Spleen (tissue), 11 donors: Measurements from ENCODE around the gene STAT3. TPM values are rescaled to one million over a fixed set of nuclear protein-coding genes. Genes with fewer than 3 reads are reported as not detected.
"Not testable (repeated sequence)": the region's sequence is repeated elsewhere in the genome, so short reads cannot be mapped to it uniquely, and the experiment has no call there.

Source experiments
- DNase-seq: peaks from one replicate; pipeline ENCODE4 v3.0.0-alpha.2; 2020
- H3K27ac ChIP-seq, 8 donors: fragments of 200-600 bp; sonication (generic) in 7 of 8; 1 replicate in 4 of 8; 2 replicates in 4 of 8; pipeline versions ENCODE4 v1.5.0 to v1.8.0; 2016 to 2021; ENCODE audit warnings: inconsistent platforms in 4 of 8, mild to moderate bottlenecking in 4 of 8, moderate library complexity in 1 of 8
- H3K27me3 ChIP-seq, 7 donors: fragments of 200-600 bp; sonication (generic) in 6 of 7; replicated peaks in 1 of 7; 1 replicate in 4 of 7; 2 replicates in 3 of 7; pipeline versions ENCODE4 v1.5.0 to v1.8.0; 2016 to 2021; ENCODE audit warnings: inconsistent platforms in 3 of 7, mild to moderate bottlenecking in 1 of 7
- H3K36me3 ChIP-seq, 6 donors: fragments of 200-600 bp; sonication (generic) in 5 of 6; 1 replicate in 4 of 6; 2 replicates in 2 of 6; pipeline versions ENCODE4 v1.5.0 to v1.8.0; 2016 to 2021; ENCODE audit warnings: inconsistent platforms in 2 of 6
- H3K4me1 ChIP-seq, 6 donors: fragments of 200-600 bp; sonication (generic) in 5 of 6; 1 replicate in 3 of 6; 2 replicates in 3 of 6; pipeline versions ENCODE4 v1.5.0 to v1.8.0; 2016 to 2021; ENCODE audit warnings: inconsistent platforms in 3 of 6
- H3K4me3 ChIP-seq, 8 donors: fragments of 200-600 bp; sonication (generic) in 7 of 8; 1 replicate in 4 of 8; 2 replicates in 4 of 8; pipeline versions ENCODE4 v1.5.0 to v1.8.0; 2016 to 2021; ENCODE audit warnings: inconsistent platforms in 4 of 8, mild to moderate bottlenecking in 4 of 8, moderate library complexity in 2 of 8
- H3K9me3 ChIP-seq, 8 donors: fragments of 200-600 bp; sonication (generic) in 7 of 8; 1 replicate in 4 of 8; 2 replicates in 4 of 8; pipeline versions ENCODE4 v1.5.0 to v1.8.0; 2016 to 2021; ENCODE audit warnings: inconsistent platforms in 4 of 8
- CTCF ChIP-seq, 11 experiments: fragments of 200-600 bp in 7 of 11; fragments of 450-650 bp in 4 of 11; sonication (generic) in 4 of 11; IDR thresholded peaks in 8 of 11; conservative IDR thresholded peaks in 3 of 11; 1 replicate in 7 of 11; 2 replicates in 4 of 11; pipeline versions ENCODE4 v1.4.0 to v1.8.0; 2016 to 2021; ENCODE audit warnings: antibody characterized with exemption in 11 of 11, inconsistent platforms in 4 of 11, mild to moderate bottlenecking in 1 of 11
- POLR2A ChIP-seq, 3 donors: fragments of 450-650 bp; IDR thresholded peaks; one replicate each; pipeline ENCODE4 v1.5.1; 2017; ENCODE audit warnings: antibody characterized with exemption in 3 of 3, mild to moderate bottlenecking in 1 of 3
- POLR2AphosphoS5 ChIP-seq, 3 donors: sonication (generic); formaldehyde crosslinking; IDR thresholded peaks; one replicate each; pipeline ENCODE4 v1.5.1; 2017; ENCODE audit warnings: antibody characterized with exemption in 3 of 3
- WGBS, 5 donors: extraction: QIAGEN DNeasy Blood & Tissue Kit in 3 of 5; methylation state at CpG; one replicate each; pipeline versions ENCODE4 v1.1.5 to v1.1.7; 2013 to 2018; 5-methylcytosine and 5-hydroxymethylcytosine counted together
- intact Hi-C: fragments of 100-400 bp; cut with DNase I; formaldehyde crosslinking; loops from one replicate; pipeline ENCODE4 v1.15.0; 2023; ENCODE audit warnings: low total_unique reads
- polyA plus RNA-seq, 3 donors: library from polyadenylated mRNA; stranded (reverse); fragments of 200-250 nt; gene quantifications; one replicate each; pipeline ENCODE4 v1.2.1, GENCODE V29; 2013
- total RNA-seq, 7 donors: library from RNA; depleted of rRNA in 3 of 7; stranded (reverse); fragments of >200 nt in 3 of 7; fragmentation: NEBNext Ultra II Directional in 4 of 7; extraction: Animal tissue kit (Norgen Biotek cat#: 25700) in 4 of 7; gene quantifications; one replicate each; pipeline versions ENCODE4 v1.1.0 to v1.2.1, GENCODE V29; 2016 to 2021
- donor health status: healthy with polysubstance abuse.
- donor health status: DM: no; HTN: no; CAD: no; lungs with moderate emphysema.
- donor health status: DM: no; HTN: no; CAD: no.
- donor health status: Bipolar disorder and iron deficiency.
- donor health status: healthy.
- donor health status: DM: no; HTN: no; CAD: no.
- donor health status: DM: yes; HTN: yes; CAD: no.

The STAT3 gene
- total and polyA plus RNA-seq, 10 donors, result 18.3 to 326 (median 241) TPM

- Histone ChIP-seq H3K36me3 (peaks cover 0 to 32% (median 11%) of the 10 kb centered on the region in 6 donors), H3K27ac (peak overlapping the region in 1 of 8 donors; percentile 25), H3K27me3 (no peaks in the 10 kb centered on the region), H3K9me3 (no peaks in the 10 kb centered on the region), H3K4me3 (no peak overlapping the region), H3K4me1 (peaks cover 10 to 71% (median 29%) of the 10 kb centered on the region in 6 donors)
- no peak for TF ChIP-seq POLR2A (IDR thresholded peaks at IDR 0.05)
- intact Hi-C loops, result no loop called here
- WGBS, 5 donors, result 58 to 69% (median 69%) methylated on average over 3 of the region's 3 CpGs
- DNase-seq, result no peak
These were observed 13.9 kb upstream of the STAT3 start for GRCh38 chr17:42402117-42402516.

GRCh38 chr17:42400844-42401375 is 12.7 kb upstream of the STAT3 start:
- Histone ChIP-seq H3K4me1 (peaks cover under 1 to 59% (median 17%) of the 10 kb centered on the region in 6 donors), H3K36me3 (peaks cover 0 to 32% (median 11%) of the 10 kb centered on the region in 6 donors)
- H3K27me3 ChIP-seq, H3K4me3 ChIP-seq, H3K9me3 ChIP-seq, H3K27ac ChIP-seq, DNase-seq, intact Hi-C loops: not testable (repeated sequence)
- WGBS, 5 donors, result 77 to 92% (median 88%) methylated on average over 8 of the region's 8 CpGs

GRCh38 chr17:42399948-42400843 is 12.0 kb upstream of the STAT3 start:
- H3K36me3 ChIP-seq, result peaks cover 0 to 29% (median 11%) of the 10 kb centered on the region in 6 donors
- peaks cover 0 to 52% (median 14%) of the 10 kb centered on the region in 6 donors for H3K4me1 ChIP-seq
- no peaks in the 10 kb centered on the region for H3K27me3 ChIP-seq
- H3K9me3 ChIP-seq, result no peaks in the 10 kb centered on the region
- intact Hi-C loops, result no loop called here
- peak overlapping the region in 1 of 8 donors; percentile 36 for H3K27ac ChIP-seq
- DNase-seq, result no peak
- no peak overlapping the region for H3K4me3 ChIP-seq
- WGBS, 5 donors, result 78 to 85% (median 80%) methylated on average over 6 of the region's 6 CpGs
- no peak for TF ChIP-seq POLR2AphosphoS5 (IDR thresholded peaks at IDR 0.05)
- no peak for TF ChIP-seq CTCF (IDR thresholded peaks at IDR 0.05 in 8 of 11, conservative IDR thresholded peaks at IDR 0.05 in 3 of 11)
- no peak for TF ChIP-seq POLR2A (IDR thresholded peaks at IDR 0.05)

- peaks cover 0 to 19% (median 2%) of the 10 kb centered on the region in 6 donors for H3K36me3 ChIP-seq
- WGBS, 5 donors, result 62 to 75% (median 70%) methylated on average over 2 of the region's 2 CpGs
- no peak for DNase-seq
These were observed 10.9 kb upstream of the STAT3 start for GRCh38 chr17:42399121-42399520.

GRCh38 chr17:42395601-42396000 is 7.4 kb upstream of the STAT3 start:
- H3K9me3 ChIP-seq, H3K27me3 ChIP-seq, H3K36me3 ChIP-seq, intact Hi-C loops, H3K27ac ChIP-seq, DNase-seq, H3K4me3 ChIP-seq: not testable (repeated sequence)
- peaks cover 0 to 33% (median 8%) of the 10 kb centered on the region in 6 donors for H3K4me1 ChIP-seq
- 94 to 99% (median 97%) methylated on average over 8 of the region's 8 CpGs for WGBS, 5 donors

More at GRCh38 chr17:42399121-42399520, 10.9 kb upstream of the STAT3 start:
- H3K27me3 ChIP-seq, result no peaks in the 10 kb centered on the region
- H3K4me3 ChIP-seq, result no peak overlapping the region
- H3K9me3 ChIP-seq, result no peaks in the 10 kb centered on the region
- peaks cover 0 to 41% (median 14%) of the 10 kb centered on the region in 6 donors for H3K4me1 ChIP-seq
- peak overlapping the region in 1 of 8 donors; percentile 38 for H3K27ac ChIP-seq
- TF ChIP-seq POLR2AphosphoS5 (IDR thresholded peaks at IDR 0.05) (no peak), CTCF (IDR thresholded peaks at IDR 0.05 in 8 of 11, conservative IDR thresholded peaks at IDR 0.05 in 3 of 11) (no peak), POLR2A (IDR thresholded peaks at IDR 0.05) (no peak)
- intact Hi-C loops, result no loop called here
